Mesendoderm (in vitro differentiated cells): ENCODE data around the gene HIBCH.

Source experiments
- DNase-seq: peaks from one replicate; pipeline ENCODE4 v3.0.0; 2013
- H2AK5ac ChIP-seq: 2 replicates; pipeline ENCODE4 v1.6.1; 2013; ENCODE audit warnings: low read length, inconsistent platforms
- H2BK120ac ChIP-seq: 2 replicates; pipeline ENCODE4 v1.6.1; 2013; ENCODE audit warnings: low read depth, mild to moderate bottlenecking, low read length, moderate library complexity, mixed read lengths
- H2BK15ac ChIP-seq: replicated peaks from 2 replicates; pipeline ENCODE4 v1.6.1; 2013; ENCODE audit warnings: low read depth, mild to moderate bottlenecking, moderate library complexity
- H2BK5ac ChIP-seq: 2 replicates; pipeline ENCODE4 v1.6.1; 2013; ENCODE audit warnings: low read length, inconsistent platforms
- H3K18ac ChIP-seq: 2 replicates; pipeline ENCODE4 v1.6.1; 2013; ENCODE audit warnings: mild to moderate bottlenecking, low read length, mixed read lengths
- H3K23ac ChIP-seq: one replicate; pipeline ENCODE4 v1.6.1; 2013; ENCODE audit warnings: low read length
- H3K27ac ChIP-seq: 2 replicates; pipeline ENCODE4 v1.5.1; 2013; ENCODE audit warnings: low read depth, mild to moderate bottlenecking, inconsistent platforms, low read length, moderate library complexity
- H3K27me3 ChIP-seq: 2 replicates; pipeline ENCODE4 v1.6.1; 2013; ENCODE audit warnings: low read length, control low read depth, mild to moderate bottlenecking, inconsistent platforms; ENCODE audit not compliant: insufficient read depth, poor library complexity
- H3K36me3 ChIP-seq: 2 replicates; pipeline ENCODE4 v1.6.1; 2013; ENCODE audit warnings: low read length, inconsistent platforms; ENCODE audit not compliant: control insufficient read depth, insufficient read depth
- H3K4ac ChIP-seq: one replicate; pipeline ENCODE4 v1.6.1; 2013; ENCODE audit warnings: low read depth, mild to moderate bottlenecking, low read length, moderate library complexity
- H3K4me1 ChIP-seq: 2 replicates; pipeline ENCODE4 v1.6.1; 2013; ENCODE audit warnings: low read depth, low read length, inconsistent platforms; ENCODE audit not compliant: control insufficient read depth
- H3K4me2 ChIP-seq: 2 replicates; pipeline ENCODE4 v1.6.1; 2013; ENCODE audit warnings: low read length
- H3K4me3 ChIP-seq: 2 replicates; pipeline ENCODE4 v1.5.1; 2013; ENCODE audit warnings: mild to moderate bottlenecking, low read length
- H3K56ac ChIP-seq: one replicate; pipeline ENCODE4 v1.6.1; 2013; ENCODE audit warnings: low read length
- H3K79me1 ChIP-seq: 2 replicates; pipeline ENCODE4 v1.6.1; 2013; ENCODE audit warnings: low read length, inconsistent platforms
- H3K79me2 ChIP-seq: 2 replicates; pipeline ENCODE4 v1.6.1; 2013; ENCODE audit warnings: mild to moderate bottlenecking, low read length; ENCODE audit not compliant: control insufficient read depth, insufficient read depth
- H3K9ac ChIP-seq: 2 replicates; pipeline ENCODE4 v1.6.1; 2013; ENCODE audit warnings: low read length, inconsistent platforms
- H4K5ac ChIP-seq: one replicate; pipeline ENCODE4 v1.6.1; 2013; ENCODE audit warnings: low read length
- H4K8ac ChIP-seq: one replicate; pipeline ENCODE4 v1.6.1; 2013; ENCODE audit warnings: low read depth, mild to moderate bottlenecking, control low read depth, low read length, moderate library complexity
- WGBS: extraction: QIAGEN DNeasy Blood & Tissue Kit; methylation state at CpG from one replicate; pipeline ENCODE4 v1.1.7; 2013; ENCODE audit warnings: low lambda C conversion rate, missing lambda C conversion rate; ENCODE audit not compliant: insufficient coverage; ENCODE audit errors: extremely low coverage; 5-methylcytosine and 5-hydroxymethylcytosine counted together

The HIBCH gene

GRCh38 chr2:190350371-190350770 lies 30.7 kb upstream of the HIBCH start:
- H3K9ac ChIP-seq = no peak overlapping the region
- no peak overlapping the region for H3K4ac ChIP-seq
- no peak for DNase-seq
- no peak overlapping the region for H2BK15ac ChIP-seq
- H3K79me1 ChIP-seq = no peaks in the 10 kb centered on the region
- H4K5ac ChIP-seq = no peak overlapping the region
- H3K4me2 ChIP-seq = no peak overlapping the region
- H2BK120ac ChIP-seq = no peak overlapping the region
- no peaks in the 10 kb centered on the region for H3K79me2 ChIP-seq
- H3K18ac ChIP-seq = no peak overlapping the region
- no peak overlapping the region for H3K27ac ChIP-seq
- no peak overlapping the region for H4K8ac ChIP-seq
- H3K4me1 ChIP-seq = no peaks in the 10 kb centered on the region
- no peak overlapping the region for H3K56ac ChIP-seq
- no peak overlapping the region for H2AK5ac ChIP-seq
- H3K4me3 ChIP-seq = no peak overlapping the region
- H2BK5ac ChIP-seq = no peak overlapping the region
- no peak overlapping the region for H3K23ac ChIP-seq
- H3K36me3 ChIP-seq = no peaks in the 10 kb centered on the region
- no peaks in the 10 kb centered on the region for H3K27me3 ChIP-seq

DNA sequence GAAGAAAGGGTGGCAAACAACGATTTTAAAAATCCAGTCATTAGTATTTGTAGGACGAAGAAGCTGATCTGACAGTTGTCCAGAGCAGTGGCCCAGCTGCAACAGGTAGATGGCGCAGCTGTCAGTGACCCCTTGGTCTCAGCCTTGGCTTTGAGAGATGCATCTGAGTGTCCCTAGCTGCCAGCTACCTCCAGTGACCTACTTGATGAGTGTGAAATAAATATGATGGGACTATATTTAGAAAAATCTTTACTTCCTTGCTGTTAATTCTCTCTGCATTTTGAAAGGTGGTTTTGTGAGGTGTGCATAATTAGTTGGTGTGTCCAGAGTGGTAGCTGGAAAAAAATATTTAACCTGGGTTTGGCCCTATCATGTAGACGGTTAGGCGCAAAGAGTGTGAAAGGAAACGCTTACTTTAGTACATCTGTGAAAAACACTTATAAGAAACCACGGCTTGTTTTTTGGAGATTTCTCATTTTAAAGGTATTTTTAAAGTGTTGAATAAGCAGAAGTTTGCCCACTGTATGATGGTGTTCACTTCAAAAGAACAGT lies 24.7 kb upstream of the HIBCH start:
- H3K23ac ChIP-seq = no peak overlapping the region
- peak overlapping the region; percentile 3 for H3K4me3 ChIP-seq
- H2BK120ac ChIP-seq = no peak overlapping the region
- H3K9ac ChIP-seq = peak overlapping the region; percentile 56
- no peak overlapping the region for H3K4ac ChIP-seq
- peak overlapping the region; percentile 91 for H4K8ac ChIP-seq
- no CpG with 5 or more reads among the region's 7 CpGs for WGBS
- no peak overlapping the region for H2BK15ac ChIP-seq
- H4K5ac ChIP-seq = no peak overlapping the region
- H3K79me1 ChIP-seq = no peaks in the 10 kb centered on the region
- no peak overlapping the region for H3K27ac ChIP-seq
- peak overlapping the region; percentile 78 for H3K56ac ChIP-seq
- H2AK5ac ChIP-seq = no peak overlapping the region
- peak; percentile 78 for DNase-seq
- H3K27me3 ChIP-seq = no peaks in the 10 kb centered on the region
- no peaks in the 10 kb centered on the region for H3K79me2 ChIP-seq
- peak overlapping the region; percentile 81 for H3K4me2 ChIP-seq
- no peak overlapping the region for H3K18ac ChIP-seq
- peaks cover 2% of the 10 kb centered on the region for H3K4me1 ChIP-seq
- no peaks in the 10 kb centered on the region for H3K36me3 ChIP-seq
- H2BK5ac ChIP-seq = no peak overlapping the region

DNA sequence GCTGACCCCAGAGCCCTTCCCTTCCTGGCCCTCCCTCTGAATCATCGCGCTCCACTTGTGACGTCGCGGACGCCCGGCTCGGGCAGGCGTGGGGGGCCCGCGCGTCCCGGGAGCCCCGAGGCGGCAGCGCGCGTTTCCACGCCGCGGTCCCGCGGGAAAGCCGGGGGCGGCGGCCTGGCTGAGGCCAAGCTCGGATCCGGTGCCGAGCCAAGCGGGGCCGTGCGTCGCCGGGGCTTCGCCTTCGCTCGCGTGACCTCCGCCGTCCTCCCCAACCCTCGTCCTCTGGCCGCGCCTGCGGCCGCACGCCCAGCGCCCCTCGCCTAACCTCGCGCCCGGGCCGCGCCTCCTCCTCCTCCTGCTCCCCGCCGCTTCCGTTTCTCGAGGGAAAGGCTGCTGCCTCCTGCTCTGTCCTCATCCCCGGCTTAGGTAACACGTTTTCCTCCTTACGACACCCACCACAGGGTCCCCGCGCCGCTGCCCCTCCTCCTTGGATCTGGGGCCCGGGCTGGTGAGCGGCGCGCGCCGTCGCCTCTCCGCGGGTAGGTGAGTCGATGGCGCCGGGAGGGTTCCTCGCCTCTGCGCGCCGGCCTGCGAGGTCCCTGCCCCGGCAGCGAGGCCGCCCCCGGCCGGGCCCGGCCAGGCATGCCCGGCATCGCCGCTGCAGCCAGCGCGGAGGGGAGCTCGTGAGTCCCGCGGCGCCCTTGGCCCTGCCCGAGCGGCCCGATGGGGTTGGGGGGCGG lies 24.1 kb upstream of the HIBCH start, which contains the start of gene INPP1:
Gene INPP1 (plus strand): TSS at position 54 of the 740 bp plus-strand sequence. CDS start 16,514 bp downstream, outside the sequence.
- peak within 1 kb of the TSS; percentile 56 for H3K9ac ChIP-seq
- H3K23ac ChIP-seq = peak within 1 kb of the TSS; percentile 66
- no peak within 1 kb of the TSS for H2BK15ac ChIP-seq
- peak within 1 kb of the TSS; percentile 3 for H3K4me3 ChIP-seq
- H4K5ac ChIP-seq = no peak within 1 kb of the TSS
- peak within 1 kb of the TSS; percentile 81 for H3K4me2 ChIP-seq
- peak; percentile 79 for DNase-seq
- no peak within 1 kb of the TSS for H2AK5ac ChIP-seq
- H3K79me1 ChIP-seq = no peaks in the 10 kb centered on the region
- H3K56ac ChIP-seq = peak within 1 kb of the TSS; percentile 78
- no peaks in the 10 kb centered on the region for H3K79me2 ChIP-seq
- H3K4me1 ChIP-seq = peaks cover 2% of the 10 kb centered on the region
- H3K18ac ChIP-seq = peak within 1 kb of the TSS; percentile 7
- H4K8ac ChIP-seq = peak within 1 kb of the TSS; percentile 91
- no CpG with 5 or more reads among the region's 99 CpGs for WGBS
- no peak within 1 kb of the TSS for H3K4ac ChIP-seq
- no peak within 1 kb of the TSS for H2BK120ac ChIP-seq
- no peak within 1 kb of the TSS for H2BK5ac ChIP-seq
- H3K27me3 ChIP-seq = no peaks in the 10 kb centered on the region
- H3K27ac ChIP-seq = no peak within 1 kb of the TSS
- H3K36me3 ChIP-seq = no peaks in the 10 kb centered on the region

DNA sequence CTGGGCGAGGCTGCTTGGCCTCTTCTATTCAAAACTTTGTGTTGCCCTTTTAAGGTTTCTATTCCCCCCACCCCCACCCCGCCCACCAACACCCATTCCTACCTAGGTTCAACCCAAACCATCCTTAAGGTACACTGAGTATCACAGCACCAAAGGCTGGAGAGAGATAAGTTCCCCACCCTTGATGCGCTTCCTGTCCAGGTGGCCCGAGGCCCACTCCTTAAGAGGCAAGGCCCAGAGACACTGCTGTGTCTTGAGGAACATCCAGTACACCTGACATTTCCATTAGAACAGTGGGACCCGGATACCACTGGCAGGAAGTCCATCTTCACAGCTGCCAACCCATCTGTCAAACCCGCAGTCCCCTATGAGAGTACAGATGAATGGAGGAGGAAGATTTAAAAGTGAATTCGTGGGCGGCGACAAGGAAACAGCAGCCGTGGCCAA lies 23.5 kb upstream of the HIBCH start:
- no peak overlapping the region for H2BK15ac ChIP-seq
- H3K27ac ChIP-seq = no peak overlapping the region
- H3K23ac ChIP-seq = no peak overlapping the region
- H3K9ac ChIP-seq = peak overlapping the region; percentile 56
- peak overlapping the region; percentile 7 for H3K18ac ChIP-seq
- H4K8ac ChIP-seq = no peak overlapping the region
- H3K79me2 ChIP-seq = no peaks in the 10 kb centered on the region
- H4K5ac ChIP-seq = no peak overlapping the region
- no CpG with 5 or more reads among the region's 10 CpGs for WGBS
- no peaks in the 10 kb centered on the region for H3K79me1 ChIP-seq
- H3K56ac ChIP-seq = peak overlapping the region; percentile 78
- DNase-seq = peak; percentile 44
- H3K27me3 ChIP-seq = no peaks in the 10 kb centered on the region
- H2AK5ac ChIP-seq = no peak overlapping the region
- no peaks in the 10 kb centered on the region for H3K36me3 ChIP-seq
- H3K4ac ChIP-seq = no peak overlapping the region
- H3K4me1 ChIP-seq = peaks cover 2% of the 10 kb centered on the region
- peak overlapping the region; percentile 81 for H3K4me2 ChIP-seq
- no peak overlapping the region for H3K4me3 ChIP-seq
- no peak overlapping the region for H2BK120ac ChIP-seq
- no peak overlapping the region for H2BK5ac ChIP-seq

DNA sequence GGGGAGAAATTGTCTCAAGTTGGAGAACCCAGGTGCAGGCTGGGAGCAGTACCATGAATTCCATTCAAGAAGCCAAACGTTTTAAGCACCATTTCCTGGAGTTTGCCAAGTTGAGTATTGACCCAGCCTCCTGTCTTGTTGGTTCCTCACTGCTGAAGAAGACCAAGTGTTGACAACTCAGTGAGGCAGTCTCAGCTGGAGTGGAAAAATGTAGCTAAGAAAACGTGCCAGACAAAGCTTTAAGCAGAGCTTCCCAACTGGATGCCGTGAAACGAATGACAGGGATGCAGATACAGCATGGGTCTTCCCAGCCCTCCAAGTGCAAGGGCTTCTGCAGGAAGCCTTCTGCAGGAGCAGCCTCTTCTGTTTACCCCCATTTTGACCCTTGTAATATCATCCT lies 23.0 kb upstream of the HIBCH start:
- peak; percentile 65 for DNase-seq
- Histone ChIP-seq H3K4me1 (peaks cover 2% of the 10 kb centered on the region), H3K79me2 (no peaks in the 10 kb centered on the region), H3K9ac (no peak overlapping the region), H2BK5ac (no peak overlapping the region), H3K79me1 (no peaks in the 10 kb centered on the region), H3K56ac (no peak overlapping the region), H4K5ac (no peak overlapping the region), H3K4me2 (no peak overlapping the region), H3K27ac (no peak overlapping the region), H2BK15ac (no peak overlapping the region), H2AK5ac (no peak overlapping the region), H3K18ac (no peak overlapping the region), H3K36me3 (no peaks in the 10 kb centered on the region), H2BK120ac (no peak overlapping the region), H3K4ac (no peak overlapping the region), H3K4me3 (no peak overlapping the region), H3K23ac (no peak overlapping the region), H4K8ac (no peak overlapping the region), H3K27me3 (no peaks in the 10 kb centered on the region)
- WGBS = no CpG with 5 or more reads among the region's 4 CpGs
